Psoas muscle (tissue), 7 donors: ENCODE data around the gene DYNLL1. TPM values are rescaled to one million over a fixed set of nuclear protein-coding genes. Genes with fewer than 3 reads are reported as not detected.

ENCODE experiments used
- polyA plus RNA-seq, 3 donors: library from polyadenylated mRNA; stranded (reverse); fragments of 200-250 nt; gene quantifications; one replicate each; pipeline ENCODE4 v1.2.3, GENCODE V29; 2013
- total RNA-seq, 4 donors: library from RNA; stranded (reverse); fragmentation: NEBNext Ultra II Directional in 2 of 4; extraction: Animal tissue kit (Norgen Biotek cat#: 25700) in 2 of 4; gene quantifications; one replicate each; pipeline versions ENCODE4 v1.2.1 to v1.2.4, GENCODE V29; 2021 to 2023
- donor health status: healthy with polysubstance abuse.
- donor health status: DM: no; HTN: no; CAD: no; lungs with moderate emphysema.
- donor health status: Bipolar disorder and iron deficiency.
- donor health status: healthy.
- donor health status: DM: no; HTN: no; CAD: no.
- donor health status: DM: no; HTN: no; CAD: no.
- donor health status: DM: yes; HTN: yes; CAD: no.

Gene DYNLL1
- total and polyA plus RNA-seq, 7 donors, result 30.1 to 155 (median 80.8) TPM

Other genes starting within 250 kb of the DYNLL1 start
- gene PXN, start 230.4 kb upstream of the DYNLL1 start, total RNA-seq, result 100 to 1,000 TPM in 2 of 4 donors, 10 to 100 TPM in 2; 67.6 to 166 (median 106) TPM
- 100 to 1,000 TPM in 1 of 3 donors, 10 to 100 TPM in 2; 64.7 to 147 (median 96.2) TPM for gene PXN, start 230.4 kb upstream of the DYNLL1 start, polyA plus RNA-seq
- over 10,000 TPM in 3 of 4 donors, 1,000 to 10,000 TPM in 1; 9,511 to 17,387 (median 16,401) TPM for gene RNU4-2, start 204.2 kb upstream of the DYNLL1 start, total RNA-seq
- not detected for gene RNU4-2, start 204.2 kb upstream of the DYNLL1 start, polyA plus RNA-seq
- gene RNU4-1, start 202.9 kb upstream of the DYNLL1 start, total RNA-seq, result 1,000 to 10,000 TPM; 1,144 to 3,144 (median 2,601) TPM
- not detected for gene RNU4-1, start 202.9 kb upstream of the DYNLL1 start, polyA plus RNA-seq
- gene SIRT4, start 193.8 kb upstream of the DYNLL1 start, total RNA-seq, result 1 to 10 TPM; 2.3 to 7.7 (median 4.8) TPM
- 10 to 100 TPM in 1 of 3 donors, 1 to 10 TPM in 2; 3.4 to 10.7 (median 5.4) TPM for gene SIRT4, start 193.8 kb upstream of the DYNLL1 start, polyA plus RNA-seq
- 1 to 10 TPM in 1 of 4 donors, not detected in 3; 1.0 TPM for gene PLA2G1B, start 168.3 kb upstream of the DYNLL1 start, total RNA-seq
- gene PLA2G1B, start 168.3 kb upstream of the DYNLL1 start, polyA plus RNA-seq, result under 1 TPM in 2 of 3 donors, not detected in 1; 0.39 to 0.81 TPM
- gene MSI1, start 126.9 kb upstream of the DYNLL1 start, total RNA-seq, result under 1 TPM in 2 of 4 donors, not detected in 2; 0.06 to 0.20 TPM
- gene MSI1, start 126.9 kb upstream of the DYNLL1 start, polyA plus RNA-seq, result under 1 TPM in 2 of 3 donors, not detected in 1; 0.03 to 0.04 TPM
- 10 to 100 TPM; 34.4 to 52.6 (median 38.5) TPM for gene COX6A1, start 58.0 kb upstream of the DYNLL1 start, total RNA-seq
- gene COX6A1, start 58.0 kb upstream of the DYNLL1 start, polyA plus RNA-seq, result 100 to 1,000 TPM in 1 of 3 donors, 10 to 100 TPM in 2; 58.1 to 211 (median 96.6) TPM
- 10 to 100 TPM; 24.4 to 37.3 (median 31.0) TPM for gene TRIAP1, start 49.7 kb upstream of the DYNLL1 start, total RNA-seq
- 100 to 1,000 TPM in 1 of 3 donors, 10 to 100 TPM in 2; 42.8 to 111 (median 60.2) TPM for gene TRIAP1, start 49.7 kb upstream of the DYNLL1 start, polyA plus RNA-seq
- 10 to 100 TPM in 2 of 4 donors, 1 to 10 TPM in 2; 8.7 to 17.6 (median 10.1) TPM for gene GATC, start 49.7 kb upstream of the DYNLL1 start, total RNA-seq
- gene GATC, start 49.7 kb upstream of the DYNLL1 start, polyA plus RNA-seq, result 10 to 100 TPM in 1 of 3 donors, 1 to 10 TPM in 2; 6.4 to 16.5 (median 8.5) TPM
- gene SRSF9, start 26.4 kb upstream of the DYNLL1 start, total RNA-seq, result 10 to 100 TPM; 24.9 to 34.8 (median 33.0) TPM
- gene SRSF9, start 26.4 kb upstream of the DYNLL1 start, polyA plus RNA-seq, result 10 to 100 TPM; 26.4 to 53.8 (median 36.1) TPM
- 10 to 100 TPM; 33.1 to 52.8 (median 45.7) TPM for gene COQ5, start 33.0 kb downstream of the DYNLL1 start, total RNA-seq
- gene COQ5, start 33.0 kb downstream of the DYNLL1 start, polyA plus RNA-seq, result 10 to 100 TPM; 53.4 to 81.4 (median 55.4) TPM
- 100 to 1,000 TPM; 296 to 463 (median 350) TPM for gene RNF10, start 38.2 kb downstream of the DYNLL1 start, total RNA-seq
- 100 to 1,000 TPM; 299 to 624 (median 302) TPM for gene RNF10, start 38.2 kb downstream of the DYNLL1 start, polyA plus RNA-seq
- 10 to 100 TPM in 3 of 4 donors, 1 to 10 TPM in 1; 9.8 to 20.2 (median 17.0) TPM for gene POP5, start 85.3 kb downstream of the DYNLL1 start, total RNA-seq
- 10 to 100 TPM; 18.9 to 30.4 (median 27.7) TPM for gene POP5, start 85.3 kb downstream of the DYNLL1 start, polyA plus RNA-seq
- gene CABP1, start 144.5 kb downstream of the DYNLL1 start, total RNA-seq, result 1 to 10 TPM; 1.6 to 4.8 (median 2.6) TPM
- gene CABP1, start 144.5 kb downstream of the DYNLL1 start, polyA plus RNA-seq, result 1 to 10 TPM; 2.2 to 2.3 (median 2.3) TPM
- 10 to 100 TPM; 49.2 to 63.8 (median 60.9) TPM for gene MLEC, start 191.0 kb downstream of the DYNLL1 start, total RNA-seq
- 100 to 1,000 TPM in 1 of 3 donors, 10 to 100 TPM in 2; 30.7 to 102 (median 34.5) TPM for gene MLEC, start 191.0 kb downstream of the DYNLL1 start, polyA plus RNA-seq
- gene UNC119B, start 214.3 kb downstream of the DYNLL1 start, total RNA-seq, result 10 to 100 TPM in 1 of 4 donors, 1 to 10 TPM in 3; 7.5 to 10.9 (median 7.9) TPM
- 1 to 10 TPM; 4.3 to 9.4 (median 8.3) TPM for gene UNC119B, start 214.3 kb downstream of the DYNLL1 start, polyA plus RNA-seq
- 100 to 1,000 TPM in 2 of 4 donors, 10 to 100 TPM in 2; 81.9 to 109 (median 102) TPM for gene ACADS, start 229.7 kb downstream of the DYNLL1 start, total RNA-seq
- 100 to 1,000 TPM; 106 to 120 (median 106) TPM for gene ACADS, start 229.7 kb downstream of the DYNLL1 start, polyA plus RNA-seq